SK-N-SH treated with all-trans-retinoic acid at 6 μM for 48 hours (cell line): ENCODE data around the gene HP1BP3.

Experiments used
- ATAC-seq: fragments of 200-7000 bp; cut with Tn5 transposase; 3 replicates; pipeline ENCODE4 v1.9.1; 2020; ENCODE audit warnings: mild to moderate bottlenecking, moderate library complexity
- ARNTL ChIP-seq: fragments of 450-650 bp; formaldehyde crosslinking; IDR thresholded peaks from 2 replicates; pipeline ENCODE4 v1.5.0; 2020; ENCODE audit warnings: low read depth, mild to moderate bottlenecking, moderate library complexity, borderline replicate concordance
- BACH2 ChIP-seq: fragments of 250-450 bp; sonication (Bioruptor Pico); IDR thresholded peaks from 2 replicates; pipeline ENCODE4 v1.9.0; 2021; ENCODE audit warnings: mild to moderate bottlenecking, borderline replicate concordance
- CSDC2 ChIP-seq: fragments of 250-450 bp; sonication (Bioruptor Pico); IDR thresholded peaks from 2 replicates; pipeline ENCODE4 v1.5.0; 2020; ENCODE audit warnings: mild to moderate bottlenecking, moderate library complexity
- CSRNP3 ChIP-seq: fragments of 250-450 bp; sonication (Bioruptor Pico); IDR thresholded peaks from 2 replicates; pipeline ENCODE4 v1.5.1; 2021; ENCODE audit warnings: mild to moderate bottlenecking, moderate library complexity
- ESRRG ChIP-seq: fragments of 250-450 bp; sonication (Bioruptor Pico); IDR thresholded peaks from 2 replicates; pipeline ENCODE4 v1.6.1; 2021; ENCODE audit warnings: mild to moderate bottlenecking
- ISL1 ChIP-seq: fragments of 250-450 bp; sonication (Bioruptor Pico); IDR thresholded peaks from 2 replicates; pipeline ENCODE4 v2.1.2; 2022; ENCODE audit warnings: mild to moderate bottlenecking, moderate library complexity
- PATZ1 ChIP-seq: fragments of 250-450 bp; sonication (Bioruptor Pico); IDR thresholded peaks from 2 replicates; pipeline ENCODE4 v1.8.0; 2020; ENCODE audit warnings: mild to moderate bottlenecking, moderate library complexity, borderline replicate concordance
- PPARA ChIP-seq: fragments of 250-450 bp; sonication (Bioruptor Pico); IDR thresholded peaks from 2 replicates; pipeline ENCODE4 v1.5.0; 2020; ENCODE audit warnings: mild to moderate bottlenecking, borderline replicate concordance
- SNAI2 ChIP-seq: fragments of 250-450 bp; sonication (Bioruptor Pico); IDR thresholded peaks from 2 replicates; pipeline ENCODE4 v1.5.0; 2020; ENCODE audit warnings: mild to moderate bottlenecking, moderate library complexity
- TCF4 ChIP-seq: fragments of 250-450 bp; sonication (Bioruptor Pico); IDR thresholded peaks from 2 replicates; pipeline ENCODE4 v1.8.0; 2021; ENCODE audit warnings: mild to moderate bottlenecking, moderate library complexity, borderline replicate concordance
- TOX ChIP-seq: fragments of 250-450 bp; sonication (Bioruptor Pico); IDR thresholded peaks from 2 replicates; pipeline ENCODE4 v1.8.0; 2021; ENCODE audit warnings: mild to moderate bottlenecking, moderate library complexity, borderline replicate concordance
- ZC3H10 ChIP-seq: fragments of 250-450 bp; sonication (Bioruptor Pico); IDR thresholded peaks from 2 replicates; pipeline ENCODE4 v1.5.1; 2021; ENCODE audit warnings: mild to moderate bottlenecking, moderate library complexity
- ZFP3 ChIP-seq: fragments of 250-450 bp; sonication (Bioruptor Pico); IDR thresholded peaks from 2 replicates; pipeline ENCODE4 v1.5.0; 2020; ENCODE audit warnings: mild to moderate bottlenecking, moderate library complexity
- ZNF565 ChIP-seq: fragments of 450-650 bp; formaldehyde crosslinking; conservative IDR thresholded peaks from 2 replicates; pipeline ENCODE4 v1.5.0; 2020; ENCODE audit warnings: low read depth, mild to moderate bottlenecking, moderate library complexity
- ZNF70 ChIP-seq: fragments of 450-650 bp; formaldehyde crosslinking; IDR thresholded peaks from 2 replicates; pipeline ENCODE4 v1.5.0; 2020; ENCODE audit warnings: mild to moderate bottlenecking, moderate library complexity
- ZNF8 ChIP-seq: fragments of 450-650 bp; formaldehyde crosslinking; IDR thresholded peaks from 2 replicates; pipeline ENCODE4 v1.5.0; 2020; ENCODE audit warnings: mild to moderate bottlenecking, moderate library complexity
- TF ChIP-seq, protein P1 (sequence below): fragments of 250-450 bp; sonication (Bioruptor Pico); IDR thresholded peaks from 2 replicates; pipeline ENCODE4 v1.5.0; 2020; ENCODE audit warnings: mild to moderate bottlenecking, moderate library complexity
- TF ChIP-seq, protein P2 (sequence below): fragments of 250-450 bp; sonication (Bioruptor Pico); IDR thresholded peaks from 2 replicates; pipeline ENCODE4 v1.8.0; 2021; ENCODE audit warnings: low read depth, mild to moderate bottlenecking, moderate library complexity, borderline replicate concordance

The HP1BP3 gene

GRCh38 chr1:20705203-20705755 lies 81.8 kb downstream of the HP1BP3 start:
- no peak for ATAC-seq
- no peak for TF ChIP-seq CSRNP3 (CRISPR knock-in tag)
- TF ChIP-seq PATZ1 (CRISPR knock-in tag) = no peak

DNA sequence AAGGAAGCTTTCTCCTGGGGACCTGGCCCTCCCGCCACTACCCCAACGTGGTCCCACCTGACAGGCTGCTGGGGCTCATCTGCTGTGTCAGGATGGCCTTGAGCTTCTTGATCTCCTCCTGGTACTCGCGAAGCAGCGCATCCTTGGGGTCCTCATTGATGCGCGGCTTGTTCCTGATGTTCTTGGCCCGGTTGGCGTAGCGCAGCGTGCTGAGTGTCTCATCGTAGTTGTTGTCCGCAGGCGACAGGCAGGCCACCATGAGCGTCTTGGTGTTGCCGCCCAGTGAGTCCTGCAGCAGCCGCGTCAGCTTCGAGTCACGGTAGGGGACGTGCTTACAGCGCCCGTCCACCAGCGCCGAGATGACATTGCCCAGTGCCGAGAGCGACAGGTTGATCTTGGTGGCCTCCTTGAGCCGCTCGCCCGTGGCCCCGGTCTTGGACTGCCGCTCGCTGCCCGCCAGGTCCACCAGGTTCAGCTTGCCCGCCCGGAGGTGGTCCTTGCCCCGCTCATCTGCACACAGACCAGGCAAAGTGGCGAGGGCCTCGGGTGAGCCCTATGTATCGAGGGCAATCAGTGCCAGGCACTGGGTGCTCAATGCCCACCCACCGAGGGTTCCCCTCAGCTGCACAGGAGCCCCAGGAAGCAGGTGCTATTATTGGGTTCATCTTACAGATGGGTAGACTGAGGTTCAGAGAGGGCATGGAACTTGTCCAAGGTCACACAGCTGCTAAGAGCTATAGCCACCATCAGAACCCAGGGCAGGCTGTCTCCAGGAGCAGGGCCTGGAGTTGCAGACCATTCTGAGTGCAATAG lies 82.5 kb downstream of the HP1BP3 start:
- no peak for TF ChIP-seq TOX (CRISPR knock-in tag)
- ATAC-seq = no peak

- TF ChIP-seq ISL1 (CRISPR knock-in tag) = no peak
- no peak for TF ChIP-seq PATZ1 (CRISPR knock-in tag)
- no peak for TF ChIP-seq ZFP3 (CRISPR knock-in tag)
- TF ChIP-seq PPARA (CRISPR knock-in tag) = no peak
- TF ChIP-seq, protein P1, sequence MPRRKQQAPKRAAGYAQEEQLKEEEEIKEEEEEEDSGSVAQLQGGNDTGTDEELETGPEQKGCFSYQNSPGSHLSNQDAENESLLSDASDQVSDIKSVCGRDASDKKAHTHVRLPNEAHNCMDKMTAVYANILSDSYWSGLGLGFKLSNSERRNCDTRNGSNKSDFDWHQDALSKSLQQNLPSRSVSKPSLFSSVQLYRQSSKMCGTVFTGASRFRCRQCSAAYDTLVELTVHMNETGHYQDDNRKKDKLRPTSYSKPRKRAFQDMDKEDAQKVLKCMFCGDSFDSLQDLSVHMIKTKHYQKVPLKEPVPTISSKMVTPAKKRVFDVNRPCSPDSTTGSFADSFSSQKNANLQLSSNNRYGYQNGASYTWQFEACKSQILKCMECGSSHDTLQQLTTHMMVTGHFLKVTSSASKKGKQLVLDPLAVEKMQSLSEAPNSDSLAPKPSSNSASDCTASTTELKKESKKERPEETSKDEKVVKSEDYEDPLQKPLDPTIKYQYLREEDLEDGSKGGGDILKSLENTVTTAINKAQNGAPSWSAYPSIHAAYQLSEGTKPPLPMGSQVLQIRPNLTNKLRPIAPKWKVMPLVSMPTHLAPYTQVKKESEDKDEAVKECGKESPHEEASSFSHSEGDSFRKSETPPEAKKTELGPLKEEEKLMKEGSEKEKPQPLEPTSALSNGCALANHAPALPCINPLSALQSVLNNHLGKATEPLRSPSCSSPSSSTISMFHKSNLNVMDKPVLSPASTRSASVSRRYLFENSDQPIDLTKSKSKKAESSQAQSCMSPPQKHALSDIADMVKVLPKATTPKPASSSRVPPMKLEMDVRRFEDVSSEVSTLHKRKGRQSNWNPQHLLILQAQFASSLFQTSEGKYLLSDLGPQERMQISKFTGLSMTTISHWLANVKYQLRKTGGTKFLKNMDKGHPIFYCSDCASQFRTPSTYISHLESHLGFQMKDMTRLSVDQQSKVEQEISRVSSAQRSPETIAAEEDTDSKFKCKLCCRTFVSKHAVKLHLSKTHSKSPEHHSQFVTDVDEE (CRISPR knock-in tag) = no peak
- ATAC-seq = no peak
Observed at GRCh38 chr1:20703124-20703756, 83.9 kb downstream of the HP1BP3 start.

DNA sequence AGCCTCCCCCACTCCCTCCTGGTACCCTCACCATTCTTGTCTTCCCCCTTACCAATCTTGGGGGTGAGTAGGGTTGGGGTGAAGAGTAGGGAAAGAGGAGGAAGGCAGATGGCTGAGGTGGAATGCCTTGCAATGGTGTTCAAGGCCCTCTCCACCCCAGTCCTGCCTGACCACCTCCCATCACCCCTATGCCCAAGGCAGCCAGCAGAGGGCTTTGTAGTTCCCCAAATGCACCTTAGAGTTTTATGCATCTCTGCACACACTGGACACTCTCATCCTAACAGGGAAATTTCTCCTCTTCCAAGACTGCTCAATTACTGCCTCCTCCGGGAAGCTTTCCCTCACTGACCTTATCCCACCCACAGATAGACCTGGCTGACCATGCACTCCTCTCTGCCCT lies 84.7 kb downstream of the HP1BP3 start:
- peak; percentile 73 for ATAC-seq
- TF ChIP-seq ARNTL (CRISPR knock-in tag) (no peak), TCF4 (CRISPR knock-in tag) (no peak), BACH2 (CRISPR knock-in tag) (no peak), SNAI2 (CRISPR knock-in tag) (no peak), PATZ1 (CRISPR knock-in tag) (no peak), ZNF565 (CRISPR knock-in tag) (no peak), ZC3H10 (CRISPR knock-in tag) (no peak), ISL1 (CRISPR knock-in tag) (no peak), ZNF8 (CRISPR knock-in tag) (no peak), ZNF70 (CRISPR knock-in tag) (no peak), CSDC2 (no peak), ESRRG (CRISPR knock-in tag) (no peak)
- TF ChIP-seq, protein P2, sequence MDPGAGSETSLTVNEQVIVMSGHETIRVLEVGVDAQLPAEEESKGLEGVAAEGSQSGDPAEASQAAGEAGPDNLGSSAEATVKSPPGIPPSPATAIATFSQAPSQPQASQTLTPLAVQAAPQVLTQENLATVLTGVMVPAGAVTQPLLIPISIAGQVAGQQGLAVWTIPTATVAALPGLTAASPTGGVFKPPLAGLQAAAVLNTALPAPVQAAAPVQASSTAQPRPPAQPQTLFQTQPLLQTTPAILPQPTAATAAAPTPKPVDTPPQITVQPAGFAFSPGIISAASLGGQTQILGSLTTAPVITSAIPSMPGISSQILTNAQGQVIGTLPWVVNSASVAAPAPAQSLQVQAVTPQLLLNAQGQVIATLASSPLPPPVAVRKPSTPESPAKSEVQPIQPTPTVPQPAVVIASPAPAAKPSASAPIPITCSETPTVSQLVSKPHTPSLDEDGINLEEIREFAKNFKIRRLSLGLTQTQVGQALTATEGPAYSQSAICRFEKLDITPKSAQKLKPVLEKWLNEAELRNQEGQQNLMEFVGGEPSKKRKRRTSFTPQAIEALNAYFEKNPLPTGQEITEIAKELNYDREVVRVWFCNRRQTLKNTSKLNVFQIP (CRISPR knock-in tag) = no peak
- TF ChIP-seq, protein P1 (CRISPR knock-in tag) = no peak
